ENCODE data around the gene WDR27. TPM values are rescaled to one million over a fixed set of nuclear protein-coding genes. Genes with fewer than 3 reads are reported as not detected.

Gene WDR27
- total and polyA plus RNA-seq, 10 of the 15 experiments (the other 5 are each of a cell fraction or from before 2014, with no cell fraction given), result 1.9 to 33.2 (median 19.0) TPM

GRCh38 chr6:169726049-169726400, 24.2 kb upstream of the WDR27 start:
- SMC1A ChIA-PET (ENCODE audit: uncharacterized antibody, unreplicated experiment), result interaction anchor here (1.0 to 1.6 kb wide), 2 partner anchors 24 to 28 kb away, joined by 3 to 4 read pairs; no protein-coding TSS in a partner anchor
- Histone ChIP-seq H2AFZ (ENCODE audit: control insufficient read depth, low read depth, low read length) (no peak overlapping the region), H3K4me2 (ENCODE audit: control insufficient read depth, insufficient read depth) (no peak overlapping the region), H3K4me3 (no peak overlapping the region), H3K9me3 (replicated peaks; ENCODE audit: control insufficient read depth, insufficient read depth, low read length) (no peaks in the 10 kb centered on the region), H3K36me3 (ENCODE audit: control insufficient read depth in 2 of 2, insufficient read depth in 2 of 2, low read length in 1 of 2) (no peaks in the 10 kb centered on the region), H3K9ac (ENCODE audit: control insufficient read depth, insufficient read depth, low read length) (no peak overlapping the region), H3K4me1 (ENCODE audit: control insufficient read depth, insufficient read depth, low read length) (peaks cover 5% of the 10 kb centered on the region), H3K27ac (ENCODE audit: control insufficient read depth, insufficient read depth) (no peak overlapping the region), H3K79me2 (ENCODE audit: control insufficient read depth, insufficient read depth, low read length) (peaks cover 21% of the 10 kb centered on the region), H3K27me3 (replicated peaks in 1 of 2; ENCODE audit: control insufficient read depth in 2 of 2, insufficient read depth in 2 of 2, low read length in 1 of 2) (no peaks in the 10 kb centered on the region), H4K20me1 (ENCODE audit: control insufficient read depth, insufficient read depth) (no peaks in the 10 kb centered on the region)
- BruUV-seq (replicated peaks), result TSS peak; percentile 72
- POLR2A ChIA-PET, result interaction anchor here (1.3 kb wide), 1 partner anchor 15 kb away, joined by 3 read pairs; no protein-coding TSS in a partner anchor
- WGBS (ENCODE audit: insufficient coverage, insufficient replicate concordance, low lambda C conversion rate, missing lambda C conversion rate), result 100% methylated on average over 1 of the region's 1 CpG
- in situ Hi-C loops (cut with MboI), result no loop called here
- TF ChIP-seq RUNX3 (IDR thresholded peaks at IDR 0.05; ENCODE audit: low read length), result no peak
- no peak for TF ChIP-seq KDM1A (IDR thresholded peaks at IDR 0.05; ENCODE audit: borderline replicate concordance)
- no peak for TF ChIP-seq ZNF207 (IDR thresholded peaks at IDR 0.05; ENCODE audit: borderline replicate concordance)
- no peak for TF ChIP-seq CHD4 (IDR thresholded peaks at IDR 0.05)
- TF ChIP-seq MYB (IDR thresholded peaks at IDR 0.05; ENCODE audit: borderline replicate concordance, low read depth, low read length), result no peak
- no peak for TF ChIP-seq CUX1 (IDR thresholded peaks at IDR 0.05; ENCODE audit: insufficient replicate concordance, low read depth, low read length)
- TF ChIP-seq CTCF (IDR thresholded peaks at IDR 0.05 in 2 of 3, conservative IDR thresholded peaks at IDR 0.05 in 1 of 3; ENCODE audit: control insufficient read depth in 2 of 3, extremely low read depth in 1 of 3, insufficient read depth in 1 of 3, low read depth in 3 of 3, low read length in 3 of 3), result no peak
- no peak for TF ChIP-seq ELK1 (IDR thresholded peaks at IDR 0.05; ENCODE audit: low read depth, low read length)
- no peak for TF ChIP-seq PAX5 (IDR thresholded peaks at IDR 0.05; ENCODE audit: borderline replicate concordance, low read depth, low read length)
- no peak for TF ChIP-seq BACH1 (IDR thresholded peaks at IDR 0.05; ENCODE audit: borderline replicate concordance)
- CTCF ChIA-PET, result interaction anchor here (1.4 kb wide), 1 partner anchor 17 kb away, joined by 3 read pairs; no protein-coding TSS in a partner anchor
- RAD21 ChIA-PET (ENCODE audit: unreplicated experiment), result interaction anchor here (1.1 kb wide), 1 partner anchor 21 kb away, joined by 3 read pairs; no protein-coding TSS in a partner anchor
- no peak for ATAC-seq
- no peak for FAIRE-seq
- intact Hi-C loops (cut with micrococcal nuclease; ENCODE audit: unreplicated experiment), result loop anchor here (10.0 kb wide), 1 partner anchor 579 kb away; the partner anchor contains the start of gene FAM120B
- no peak for DNase-seq (ENCODE audit: low read depth, low spot score)
